ENCODE results near the gene HMG20A.
A peak's percentile ranks its signal among the peaks of the same experiment; 100 is the strongest.

The HMG20A gene

DNA sequence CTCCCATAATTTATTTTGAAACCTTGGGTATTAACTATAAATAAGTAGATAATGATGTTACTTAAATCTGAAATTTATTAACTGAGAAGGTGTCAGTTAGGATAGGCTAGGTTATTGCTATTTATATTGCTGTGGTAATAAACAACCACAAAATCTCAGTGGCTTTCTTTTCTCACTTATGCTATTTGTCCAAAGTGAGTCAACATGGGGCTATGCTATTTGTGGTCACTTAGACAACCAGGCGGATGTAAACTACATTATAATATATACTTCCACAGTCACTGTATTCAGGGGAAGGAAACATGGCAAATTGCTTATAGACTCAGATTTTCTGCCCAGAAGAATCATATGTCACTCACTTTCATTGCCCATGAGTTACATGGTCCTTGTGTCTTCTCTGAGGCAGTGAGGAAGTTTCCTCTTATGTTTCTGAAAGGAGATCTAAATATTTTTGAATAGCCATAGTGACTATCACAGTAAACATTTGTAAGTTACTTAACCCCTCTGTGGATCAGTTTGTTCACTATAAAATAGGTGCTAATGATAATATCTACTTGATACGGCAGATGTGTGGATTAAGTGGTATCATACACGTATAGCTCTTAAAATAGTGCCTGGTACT lies 19.8 kb downstream of the HMG20A start:
- no peak for TF ChIP-seq ARNTL (CRISPR knock-in tag; IDR thresholded peaks at IDR 0.05; ENCODE audit: borderline replicate concordance, low read depth)
- TF ChIP-seq SNAI2 (CRISPR knock-in tag; IDR thresholded peaks at IDR 0.05) = no peak
- TF ChIP-seq ZNF70 (CRISPR knock-in tag; IDR thresholded peaks at IDR 0.05) = no peak
- TF ChIP-seq, protein P1, sequence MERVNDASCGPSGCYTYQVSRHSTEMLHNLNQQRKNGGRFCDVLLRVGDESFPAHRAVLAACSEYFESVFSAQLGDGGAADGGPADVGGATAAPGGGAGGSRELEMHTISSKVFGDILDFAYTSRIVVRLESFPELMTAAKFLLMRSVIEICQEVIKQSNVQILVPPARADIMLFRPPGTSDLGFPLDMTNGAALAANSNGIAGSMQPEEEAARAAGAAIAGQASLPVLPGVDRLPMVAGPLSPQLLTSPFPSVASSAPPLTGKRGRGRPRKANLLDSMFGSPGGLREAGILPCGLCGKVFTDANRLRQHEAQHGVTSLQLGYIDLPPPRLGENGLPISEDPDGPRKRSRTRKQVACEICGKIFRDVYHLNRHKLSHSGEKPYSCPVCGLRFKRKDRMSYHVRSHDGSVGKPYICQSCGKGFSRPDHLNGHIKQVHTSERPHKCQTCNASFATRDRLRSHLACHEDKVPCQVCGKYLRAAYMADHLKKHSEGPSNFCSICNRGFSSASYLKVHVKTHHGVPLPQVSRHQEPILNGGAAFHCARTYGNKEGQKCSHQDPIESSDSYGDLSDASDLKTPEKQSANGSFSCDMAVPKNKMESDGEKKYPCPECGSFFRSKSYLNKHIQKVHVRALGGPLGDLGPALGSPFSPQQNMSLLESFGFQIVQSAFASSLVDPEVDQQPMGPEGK (CRISPR knock-in tag; IDR thresholded peaks at IDR 0.05; ENCODE audit: borderline replicate concordance) = no peak
- no peak for TF ChIP-seq BACH2 (CRISPR knock-in tag; IDR thresholded peaks at IDR 0.05; ENCODE audit: borderline replicate concordance)
- no peak for TF ChIP-seq ISL1 (CRISPR knock-in tag; IDR thresholded peaks at IDR 0.05)
- TF ChIP-seq, protein P2, sequence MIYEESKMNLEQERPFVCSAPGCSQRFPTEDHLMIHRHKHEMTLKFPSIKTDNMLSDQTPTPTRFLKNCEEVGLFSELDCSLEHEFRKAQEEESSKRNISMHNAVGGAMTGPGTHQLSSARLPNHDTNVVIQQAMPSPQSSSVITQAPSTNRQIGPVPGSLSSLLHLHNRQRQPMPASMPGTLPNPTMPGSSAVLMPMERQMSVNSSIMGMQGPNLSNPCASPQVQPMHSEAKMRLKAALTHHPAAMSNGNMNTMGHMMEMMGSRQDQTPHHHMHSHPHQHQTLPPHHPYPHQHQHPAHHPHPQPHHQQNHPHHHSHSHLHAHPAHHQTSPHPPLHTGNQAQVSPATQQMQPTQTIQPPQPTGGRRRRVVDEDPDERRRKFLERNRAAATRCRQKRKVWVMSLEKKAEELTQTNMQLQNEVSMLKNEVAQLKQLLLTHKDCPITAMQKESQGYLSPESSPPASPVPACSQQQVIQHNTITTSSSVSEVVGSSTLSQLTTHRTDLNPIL (CRISPR knock-in tag; IDR thresholded peaks at IDR 0.05; ENCODE audit: low read depth) = no peak
- TF ChIP-seq GLIS3 (CRISPR knock-in tag; IDR thresholded peaks at IDR 0.05) = no peak
- TF ChIP-seq, protein P3, sequence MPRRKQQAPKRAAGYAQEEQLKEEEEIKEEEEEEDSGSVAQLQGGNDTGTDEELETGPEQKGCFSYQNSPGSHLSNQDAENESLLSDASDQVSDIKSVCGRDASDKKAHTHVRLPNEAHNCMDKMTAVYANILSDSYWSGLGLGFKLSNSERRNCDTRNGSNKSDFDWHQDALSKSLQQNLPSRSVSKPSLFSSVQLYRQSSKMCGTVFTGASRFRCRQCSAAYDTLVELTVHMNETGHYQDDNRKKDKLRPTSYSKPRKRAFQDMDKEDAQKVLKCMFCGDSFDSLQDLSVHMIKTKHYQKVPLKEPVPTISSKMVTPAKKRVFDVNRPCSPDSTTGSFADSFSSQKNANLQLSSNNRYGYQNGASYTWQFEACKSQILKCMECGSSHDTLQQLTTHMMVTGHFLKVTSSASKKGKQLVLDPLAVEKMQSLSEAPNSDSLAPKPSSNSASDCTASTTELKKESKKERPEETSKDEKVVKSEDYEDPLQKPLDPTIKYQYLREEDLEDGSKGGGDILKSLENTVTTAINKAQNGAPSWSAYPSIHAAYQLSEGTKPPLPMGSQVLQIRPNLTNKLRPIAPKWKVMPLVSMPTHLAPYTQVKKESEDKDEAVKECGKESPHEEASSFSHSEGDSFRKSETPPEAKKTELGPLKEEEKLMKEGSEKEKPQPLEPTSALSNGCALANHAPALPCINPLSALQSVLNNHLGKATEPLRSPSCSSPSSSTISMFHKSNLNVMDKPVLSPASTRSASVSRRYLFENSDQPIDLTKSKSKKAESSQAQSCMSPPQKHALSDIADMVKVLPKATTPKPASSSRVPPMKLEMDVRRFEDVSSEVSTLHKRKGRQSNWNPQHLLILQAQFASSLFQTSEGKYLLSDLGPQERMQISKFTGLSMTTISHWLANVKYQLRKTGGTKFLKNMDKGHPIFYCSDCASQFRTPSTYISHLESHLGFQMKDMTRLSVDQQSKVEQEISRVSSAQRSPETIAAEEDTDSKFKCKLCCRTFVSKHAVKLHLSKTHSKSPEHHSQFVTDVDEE (CRISPR knock-in tag; IDR thresholded peaks at IDR 0.05) = no peak
- TF ChIP-seq, protein P4, sequence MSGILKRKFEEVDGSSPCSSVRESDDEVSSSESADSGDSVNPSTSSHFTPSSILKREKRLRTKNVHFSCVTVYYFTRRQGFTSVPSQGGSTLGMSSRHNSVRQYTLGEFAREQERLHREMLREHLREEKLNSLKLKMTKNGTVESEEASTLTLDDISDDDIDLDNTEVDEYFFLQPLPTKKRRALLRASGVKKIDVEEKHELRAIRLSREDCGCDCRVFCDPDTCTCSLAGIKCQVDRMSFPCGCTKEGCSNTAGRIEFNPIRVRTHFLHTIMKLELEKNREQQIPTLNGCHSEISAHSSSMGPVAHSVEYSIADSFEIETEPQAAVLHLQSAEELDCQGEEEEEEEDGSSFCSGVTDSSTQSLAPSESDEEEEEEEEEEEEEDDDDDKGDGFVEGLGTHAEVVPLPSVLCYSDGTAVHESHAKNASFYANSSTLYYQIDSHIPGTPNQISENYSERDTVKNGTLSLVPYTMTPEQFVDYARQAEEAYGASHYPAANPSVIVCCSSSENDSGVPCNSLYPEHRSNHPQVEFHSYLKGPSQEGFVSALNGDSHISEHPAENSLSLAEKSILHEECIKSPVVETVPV (CRISPR knock-in tag; IDR thresholded peaks at IDR 0.05) = no peak
- no peak for TF ChIP-seq CSDC2 (CRISPR knock-in tag; IDR thresholded peaks at IDR 0.05)
- TF ChIP-seq OSR1 (CRISPR knock-in tag; IDR thresholded peaks at IDR 0.05) = no peak
- TF ChIP-seq ZFP30 (CRISPR knock-in tag; IDR thresholded peaks at IDR 0.05) = no peak
- no peak for TF ChIP-seq ZC3H10 (CRISPR knock-in tag; IDR thresholded peaks at IDR 0.05)
- no peak for TF ChIP-seq ZNF565 (CRISPR knock-in tag; conservative IDR thresholded peaks at IDR 0.05; ENCODE audit: low read depth)
- no peak for TF ChIP-seq ZNF8 (CRISPR knock-in tag; IDR thresholded peaks at IDR 0.05)
- ATAC-seq = peak; percentile 92

DNA sequence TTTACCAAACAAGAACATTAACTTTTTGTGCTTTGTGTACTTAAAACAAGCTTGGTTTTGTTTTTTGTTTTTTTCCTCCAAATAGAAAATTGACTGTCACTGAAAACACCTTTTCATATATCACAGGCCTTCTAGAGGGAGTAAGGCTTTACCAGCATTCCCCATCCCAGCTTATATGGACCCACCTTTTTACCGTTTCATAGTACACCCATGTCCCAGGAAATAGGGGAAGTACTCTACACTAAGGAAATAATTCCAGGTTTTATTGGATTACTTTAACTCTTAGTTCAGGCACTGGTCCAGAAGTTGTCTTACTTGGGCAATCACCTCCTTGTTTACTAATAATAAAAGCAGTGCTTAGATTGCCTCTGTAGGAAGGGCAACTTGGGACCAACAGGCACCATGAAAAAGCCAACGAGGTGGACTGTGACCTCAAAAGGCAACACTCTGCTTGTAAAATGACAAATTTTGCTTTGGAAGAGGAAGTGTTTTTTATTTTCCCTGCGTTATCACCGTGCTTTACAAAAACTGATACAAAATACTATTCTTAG lies 26.2 kb downstream of the HMG20A start:
- no peak for ATAC-seq
- TF ChIP-seq ZNF70 (CRISPR knock-in tag; IDR thresholded peaks at IDR 0.05) (no peak), CSDC2 (CRISPR knock-in tag; IDR thresholded peaks at IDR 0.05) (no peak), TOX (CRISPR knock-in tag; IDR thresholded peaks at IDR 0.05; ENCODE audit: borderline replicate concordance) (no peak), TCF4 (CRISPR knock-in tag; IDR thresholded peaks at IDR 0.05; ENCODE audit: borderline replicate concordance) (no peak), RARB (CRISPR knock-in tag; IDR thresholded peaks at IDR 0.05) (no peak), ZNF8 (CRISPR knock-in tag; IDR thresholded peaks at IDR 0.05) (no peak), ISL1 (CRISPR knock-in tag; IDR thresholded peaks at IDR 0.05) (no peak), OSR1 (CRISPR knock-in tag; IDR thresholded peaks at IDR 0.05) (no peak), ZFP30 (CRISPR knock-in tag; IDR thresholded peaks at IDR 0.05) (no peak), ZC3H10 (CRISPR knock-in tag; IDR thresholded peaks at IDR 0.05) (no peak)
- TF ChIP-seq, protein P4 (CRISPR knock-in tag; IDR thresholded peaks at IDR 0.05) = no peak
- TF ChIP-seq, protein P2 (CRISPR knock-in tag; IDR thresholded peaks at IDR 0.05; ENCODE audit: low read depth) = no peak

Data from SK-N-SH treated with all-trans-retinoic acid at 6 μM for 48 hours (cell line).